Body of pancreas (tissue), 4 donors: ENCODE data around the gene ANKRD33.
A peak's percentile ranks its signal among the peaks of the same experiment; 100 is the strongest.

Experiments used
- CTCF ChIP-seq, 7 experiments: fragments of 450-650 bp in 4 of 7; fragments of 200-600 bp in 3 of 7; sonication (generic) in 3 of 7; IDR thresholded peaks; one replicate each; pipeline ENCODE4 v1.5.1; 2016 to 2019; ENCODE audit warnings: antibody characterized with exemption in 7 of 7
- POLR2A ChIP-seq, 3 donors: fragments of 450-650 bp; IDR thresholded peaks; one replicate each; pipeline ENCODE4 v1.6.1; 2016; ENCODE audit warnings: antibody characterized with exemption in 3 of 3, mild to moderate bottlenecking in 2 of 3

- TF ChIP-seq CTCF (IDR thresholded peaks at IDR 0.05) (peak; percentile 53 to 84 (median 65)), POLR2A (IDR thresholded peaks at IDR 0.05) (no peak)
Observed at GRCh38 chr12:51923506-51924365, 35.8 kb downstream of the ANKRD33 start.
